ENCODE data around the gene LATS2.

GRCh38 chr13:21054313-21054712 lies 7.1 kb downstream of the LATS2 start:
- TF ChIP-seq BACH1 (IDR thresholded peaks at IDR 0.05; ENCODE audit: low read length) = no peak
- TF ChIP-seq MAX (IDR thresholded peaks at IDR 0.05) = no peak
- TF ChIP-seq EP300 (IDR thresholded peaks at IDR 0.05; ENCODE audit: borderline replicate concordance in 1 of 2, low read depth in 2 of 2, low read length in 2 of 2) = no peak
- no peak for TF ChIP-seq HDAC2 (IDR thresholded peaks at IDR 0.05; ENCODE audit: borderline replicate concordance in 1 of 2, low read depth in 2 of 2, low read length in 2 of 2)
- no peak for TF ChIP-seq JUND (IDR thresholded peaks at IDR 0.05; ENCODE audit: low read length)
- no peak for TF ChIP-seq KDM5A (IDR thresholded peaks at IDR 0.05; ENCODE audit: low read length)
- no peak for TF ChIP-seq POLR2A (IDR thresholded peaks at IDR 0.05; ENCODE audit: control extremely low read depth in 1 of 2, low read depth in 2 of 2, low read length in 2 of 2)
- no peak for TF ChIP-seq BRCA1 (IDR thresholded peaks at IDR 0.05; ENCODE audit: low read depth, low read length)
